ENCODE data around the gene CTR9.

- TF ChIP-seq POLR2A (IDR thresholded peaks at IDR 0.05; ENCODE audit: low read length): no peak
- no peak for TF ChIP-seq GATA1 (IDR thresholded peaks at IDR 0.05; ENCODE audit: low read depth, low read length)
Observed at GRCh38 chr11:10771457-10771856, 20.4 kb downstream of the CTR9 start.
